K562 (cell line): ENCODE results near the gene STMND1. TPM values are rescaled to one million over a fixed set of nuclear protein-coding genes. Genes with fewer than 3 reads are reported as not detected.

Experiments used
- CCNT2 ChIP-seq: IDR thresholded peaks from 2 replicates; pipeline ENCODE4 v1.6.1; 2011; ENCODE audit warnings: borderline replicate concordance, low read depth, mild to moderate bottlenecking, moderate library complexity, mixed read lengths, low read length; ENCODE audit not compliant: insufficient read length; ENCODE audit errors: extremely low read depth
- U2AF2 ChIP-seq: fragments of 200-400 bp; formaldehyde crosslinking; optimal IDR thresholded peaks from 2 replicates; pipeline ENCODE3; 2017; ENCODE audit warnings: low read depth, mild to moderate bottlenecking, low read length
- UBTF ChIP-seq, 2 experiments: IDR thresholded peaks; 2 replicates each; pipeline ENCODE4 v1.6.1; 2012; ENCODE audit warnings: improper control_type of control experiment in 2 of 2, low read depth in 2 of 2, low read length in 2 of 2, borderline replicate concordance in 1 of 2
- polyA plus RNA-seq, 8 experiments: library from polyadenylated mRNA; depleted of rRNA in 4 of 8; stranded (reverse) in 5 of 8; unstranded in 3 of 8; fragments of >200 nt; fragmentation: Nextera tagmentation in 2 of 8; fragmentation: Illumina TruSeq in 1 of 8; extraction: Ambion mirVana in 2 of 8; extraction: Trizol in 1 of 8; gene quantifications; 2 replicates each; pipeline versions ENCODE4 v1.2.1 to v1.2.3, GENCODE V29; 2011 to 2014; ENCODE audit warnings: inconsistent platforms in 1 of 8, missing spikeins in 1 of 8
- total RNA-seq, 7 experiments: library from RNA; depleted of rRNA in 6 of 7; stranded (reverse); fragments of >200 nt in 6 of 7; fragmentation: Illumina TruSeq in 2 of 7; extraction: Trizol in 2 of 7; gene quantifications; 2 replicates each; pipeline versions ENCODE4 v1.2.1 to v1.2.3, GENCODE V29; 2011 to 2021; ENCODE audit warnings: low replicate concordance in 1 of 7
- TF ChIP-seq, protein P1 (sequence below): fragments of 250-450 bp; sonication (Bioruptor Pico); IDR thresholded peaks from 2 replicates; pipeline ENCODE4 v1.8.0; 2021; ENCODE audit warnings: moderate library complexity, mild to moderate bottlenecking, inconsistent platforms
- TF ChIP-seq, protein P2 (sequence below): fragments of 450-650 bp; formaldehyde crosslinking; IDR thresholded peaks from 2 replicates; pipeline ENCODE4 v1.4.0; 2022; ENCODE audit warnings: missing genetic modification characterization

The STMND1 gene
- total and polyA plus RNA-seq, 9 of the 15 experiments (the other 6 are each of a cell fraction or from before 2014, with no cell fraction given), result not detected

DNA sequence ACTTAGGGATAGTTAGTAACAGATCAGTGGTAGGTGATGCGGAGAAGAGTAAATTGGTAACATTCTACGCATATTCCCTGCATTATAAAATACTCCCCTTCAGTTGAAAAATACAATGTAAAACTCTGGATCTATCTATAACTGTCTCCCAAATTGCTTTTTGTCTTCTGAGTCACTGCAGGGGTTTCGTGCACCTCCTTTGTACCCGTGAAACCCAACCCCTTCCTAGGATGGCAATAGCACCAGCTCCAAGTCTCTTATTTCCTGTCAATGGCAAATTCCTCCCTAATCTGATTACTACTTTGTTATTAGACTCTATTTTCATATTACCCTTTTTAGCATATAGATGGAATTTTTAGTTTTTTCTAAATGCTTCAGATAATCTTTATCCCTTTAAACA, 20.6 kb upstream of the STMND1 start (continued):
- TF ChIP-seq, protein P1, sequence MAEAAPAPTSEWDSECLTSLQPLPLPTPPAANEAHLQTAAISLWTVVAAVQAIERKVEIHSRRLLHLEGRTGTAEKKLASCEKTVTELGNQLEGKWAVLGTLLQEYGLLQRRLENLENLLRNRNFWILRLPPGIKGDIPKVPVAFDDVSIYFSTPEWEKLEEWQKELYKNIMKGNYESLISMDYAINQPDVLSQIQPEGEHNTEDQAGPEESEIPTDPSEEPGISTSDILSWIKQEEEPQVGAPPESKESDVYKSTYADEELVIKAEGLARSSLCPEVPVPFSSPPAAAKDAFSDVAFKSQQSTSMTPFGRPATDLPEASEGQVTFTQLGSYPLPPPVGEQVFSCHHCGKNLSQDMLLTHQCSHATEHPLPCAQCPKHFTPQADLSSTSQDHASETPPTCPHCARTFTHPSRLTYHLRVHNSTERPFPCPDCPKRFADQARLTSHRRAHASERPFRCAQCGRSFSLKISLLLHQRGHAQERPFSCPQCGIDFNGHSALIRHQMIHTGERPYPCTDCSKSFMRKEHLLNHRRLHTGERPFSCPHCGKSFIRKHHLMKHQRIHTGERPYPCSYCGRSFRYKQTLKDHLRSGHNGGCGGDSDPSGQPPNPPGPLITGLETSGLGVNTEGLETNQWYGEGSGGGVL (CRISPR knock-in tag), result no peak
- TF ChIP-seq UBTF (IDR thresholded peaks at IDR 0.05; ENCODE audit: borderline replicate concordance in 1 of 2, low read depth in 2 of 2, low read length in 2 of 2), result no peak
- TF ChIP-seq U2AF2, result no peak
- no peak for TF ChIP-seq CCNT2
- TF ChIP-seq, protein P2, sequence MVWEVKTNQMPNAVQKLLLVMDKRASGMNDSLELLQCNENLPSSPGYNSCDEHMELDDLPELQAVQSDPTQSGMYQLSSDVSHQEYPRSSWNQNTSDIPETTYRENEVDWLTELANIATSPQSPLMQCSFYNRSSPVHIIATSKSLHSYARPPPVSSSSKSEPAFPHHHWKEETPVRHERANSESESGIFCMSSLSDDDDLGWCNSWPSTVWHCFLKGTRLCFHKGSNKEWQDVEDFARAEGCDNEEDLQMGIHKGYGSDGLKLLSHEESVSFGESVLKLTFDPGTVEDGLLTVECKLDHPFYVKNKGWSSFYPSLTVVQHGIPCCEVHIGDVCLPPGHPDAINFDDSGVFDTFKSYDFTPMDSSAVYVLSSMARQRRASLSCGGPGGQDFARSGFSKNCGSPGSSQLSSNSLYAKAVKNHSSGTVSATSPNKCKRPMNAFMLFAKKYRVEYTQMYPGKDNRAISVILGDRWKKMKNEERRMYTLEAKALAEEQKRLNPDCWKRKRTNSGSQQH, result no peak
